Subcutaneous adipose tissue (tissue), 4 donors: ENCODE measurements around the gene GPATCH4. TPM values are rescaled to one million over a fixed set of nuclear protein-coding genes. Genes with fewer than 3 reads are reported as not detected.

ENCODE experiments used
- total RNA-seq, 4 donors: library from RNA; depleted of rRNA; stranded (reverse); fragments of >200 nt; gene quantifications; one replicate each; pipeline ENCODE4 v1.1.0, GENCODE V29; 2016
- TF ChIP-seq, protein P1 (sequence below): fragments of 450-650 bp; IDR thresholded peaks from one replicate; pipeline ENCODE4 v1.5.1; 2016; ENCODE audit warnings: low read depth, mild to moderate bottlenecking, control low read depth, antibody characterized with exemption, moderate library complexity

The GPATCH4 gene
- total RNA-seq, 4 donors from 2014 or later: 10.7 to 35.1 (median 21.4) TPM

DNA sequence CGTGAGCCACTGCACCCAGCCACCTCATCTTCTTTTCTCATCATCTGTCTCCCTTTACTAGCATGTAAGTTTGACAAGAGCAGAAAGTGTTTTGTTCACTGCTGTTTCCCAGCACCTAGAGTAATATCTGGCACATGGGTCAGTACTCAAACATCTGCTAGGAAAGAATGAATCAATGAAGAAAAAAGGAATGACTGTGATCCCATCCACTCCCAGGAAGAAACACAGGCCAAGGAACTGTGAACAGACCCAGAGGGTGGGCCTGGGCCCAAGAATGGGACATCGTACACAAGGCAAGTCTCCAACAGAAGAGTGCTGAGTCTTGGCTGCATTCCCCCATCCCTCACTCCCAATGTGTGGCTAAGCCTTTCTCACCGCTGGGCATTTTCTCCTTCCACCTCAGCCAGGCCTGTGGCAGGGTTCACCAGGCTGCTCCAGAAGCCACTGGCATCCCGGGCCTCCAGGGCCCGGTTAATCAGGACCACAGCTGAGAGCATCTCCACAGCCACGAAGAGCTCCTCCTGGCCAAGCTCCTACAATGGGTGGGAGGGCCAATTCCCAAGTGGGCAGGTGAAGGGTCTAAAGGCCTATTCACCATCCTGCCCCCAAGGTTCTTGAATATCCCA is 47.3 kb downstream of the GPATCH4 start:
- TF ChIP-seq, protein P1, sequence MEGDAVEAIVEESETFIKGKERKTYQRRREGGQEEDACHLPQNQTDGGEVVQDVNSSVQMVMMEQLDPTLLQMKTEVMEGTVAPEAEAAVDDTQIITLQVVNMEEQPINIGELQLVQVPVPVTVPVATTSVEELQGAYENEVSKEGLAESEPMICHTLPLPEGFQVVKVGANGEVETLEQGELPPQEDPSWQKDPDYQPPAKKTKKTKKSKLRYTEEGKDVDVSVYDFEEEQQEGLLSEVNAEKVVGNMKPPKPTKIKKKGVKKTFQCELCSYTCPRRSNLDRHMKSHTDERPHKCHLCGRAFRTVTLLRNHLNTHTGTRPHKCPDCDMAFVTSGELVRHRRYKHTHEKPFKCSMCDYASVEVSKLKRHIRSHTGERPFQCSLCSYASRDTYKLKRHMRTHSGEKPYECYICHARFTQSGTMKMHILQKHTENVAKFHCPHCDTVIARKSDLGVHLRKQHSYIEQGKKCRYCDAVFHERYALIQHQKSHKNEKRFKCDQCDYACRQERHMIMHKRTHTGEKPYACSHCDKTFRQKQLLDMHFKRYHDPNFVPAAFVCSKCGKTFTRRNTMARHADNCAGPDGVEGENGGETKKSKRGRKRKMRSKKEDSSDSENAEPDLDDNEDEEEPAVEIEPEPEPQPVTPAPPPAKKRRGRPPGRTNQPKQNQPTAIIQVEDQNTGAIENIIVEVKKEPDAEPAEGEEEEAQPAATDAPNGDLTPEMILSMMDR: no peak

DNA sequence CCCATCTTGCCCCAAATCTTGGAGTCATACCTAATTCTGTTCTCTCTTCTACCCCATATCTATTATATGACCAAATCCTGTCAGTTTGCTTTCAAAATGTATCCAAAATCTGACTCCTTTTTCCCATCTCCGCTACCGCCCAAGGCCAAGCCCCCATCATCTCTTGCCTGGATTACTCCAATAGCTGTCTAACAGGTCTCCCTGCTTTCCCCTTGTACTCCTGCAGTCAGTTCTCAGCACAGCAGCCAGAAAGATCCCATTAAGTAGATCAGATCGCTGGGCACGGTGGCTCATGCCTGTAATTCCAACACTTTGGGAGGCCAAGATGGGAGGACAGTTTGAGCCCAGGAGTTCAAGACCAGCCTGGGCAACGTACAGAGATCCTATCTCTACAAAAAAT is 48.8 kb downstream of the GPATCH4 start:
- TF ChIP-seq, protein P1: no peak

DNA sequence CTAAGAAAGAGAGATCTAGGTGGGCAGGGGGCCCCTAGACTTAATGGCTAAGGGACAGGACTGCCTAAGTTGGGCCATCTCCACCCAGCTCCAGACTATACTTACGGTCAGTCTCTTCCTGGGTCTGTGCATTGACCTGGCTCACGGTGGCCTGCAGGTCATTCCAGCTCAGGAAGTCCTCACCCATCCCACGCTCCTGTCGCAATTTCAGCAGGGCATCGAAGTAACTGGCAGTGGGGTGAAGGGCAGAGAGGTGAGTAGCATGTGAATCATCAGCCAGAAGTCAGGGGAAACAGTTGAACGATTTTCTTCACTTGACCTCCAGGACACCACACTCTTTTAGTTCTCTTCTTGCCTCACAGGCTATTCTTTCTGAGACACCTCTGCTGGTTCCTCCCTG is 49.4 kb downstream of the GPATCH4 start:
- TF ChIP-seq, protein P1: no peak

DNA sequence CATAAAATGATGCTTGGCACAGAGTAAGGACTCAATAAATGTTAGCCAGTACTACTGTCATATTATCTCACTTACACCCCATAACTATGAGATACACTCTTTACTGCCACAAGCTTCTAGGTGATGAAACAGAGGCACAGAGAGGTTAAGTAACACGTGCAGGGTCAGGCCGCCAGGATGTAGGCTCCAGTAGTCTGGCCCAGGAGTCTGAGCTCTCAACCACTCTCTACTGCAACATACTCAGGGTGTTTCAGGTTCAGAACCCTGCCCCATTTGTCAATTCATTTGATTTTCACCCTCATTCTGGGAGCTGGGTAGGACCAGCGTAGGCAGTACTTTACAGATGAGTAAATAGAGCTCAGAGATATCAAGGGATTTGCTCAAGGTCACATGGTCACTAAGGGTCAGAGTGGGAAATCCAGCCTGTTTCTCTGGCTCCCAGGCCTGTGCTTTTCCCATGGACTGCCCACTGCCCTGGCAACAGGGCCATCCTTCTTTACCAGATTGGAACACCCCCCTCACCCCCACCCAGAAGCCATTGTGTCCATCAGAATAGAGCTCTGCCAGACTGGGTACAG is 50.1 kb downstream of the GPATCH4 start:
- TF ChIP-seq, protein P1: no peak

DNA sequence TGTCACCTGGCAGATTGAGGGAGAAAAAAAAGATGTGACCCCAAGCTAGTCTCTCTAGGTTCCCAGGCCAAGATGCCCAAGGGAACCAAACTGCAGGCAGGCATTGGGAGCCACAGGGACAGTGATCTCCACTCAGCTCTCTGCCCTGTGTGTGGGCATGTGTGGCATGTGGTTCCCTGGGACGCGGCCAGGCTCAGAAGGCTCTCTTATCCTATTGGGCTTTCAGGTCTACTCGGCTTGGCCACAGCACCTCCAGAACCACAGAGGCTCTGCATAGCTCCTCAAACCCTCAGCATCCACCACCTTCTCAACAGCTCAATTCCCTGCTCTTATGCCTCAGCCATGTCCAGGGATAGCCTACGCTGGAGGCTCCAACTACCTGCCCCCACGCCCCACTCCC is 50.9 kb downstream of the GPATCH4 start:
- TF ChIP-seq, protein P1: no peak

DNA sequence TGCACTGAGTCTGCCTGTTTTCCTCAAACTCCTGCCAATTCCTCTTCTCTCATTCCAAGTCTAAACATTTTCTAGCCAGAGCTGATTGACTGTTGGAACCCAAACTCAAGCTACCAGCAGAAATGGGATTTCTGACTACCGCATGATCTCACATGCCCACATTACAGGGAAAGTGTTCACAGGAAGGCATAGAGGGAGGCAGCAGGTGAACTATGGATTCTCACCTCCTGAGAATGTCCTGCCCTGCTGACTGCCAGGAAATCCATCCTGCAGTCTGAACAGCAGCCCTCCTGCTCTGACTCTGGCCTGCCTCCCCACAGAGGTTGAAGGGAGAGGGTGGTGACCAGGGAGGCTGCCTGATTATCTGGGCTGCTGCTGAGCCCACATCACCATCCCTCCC is 51.4 kb downstream of the GPATCH4 start:
- TF ChIP-seq, protein P1: no peak

DNA sequence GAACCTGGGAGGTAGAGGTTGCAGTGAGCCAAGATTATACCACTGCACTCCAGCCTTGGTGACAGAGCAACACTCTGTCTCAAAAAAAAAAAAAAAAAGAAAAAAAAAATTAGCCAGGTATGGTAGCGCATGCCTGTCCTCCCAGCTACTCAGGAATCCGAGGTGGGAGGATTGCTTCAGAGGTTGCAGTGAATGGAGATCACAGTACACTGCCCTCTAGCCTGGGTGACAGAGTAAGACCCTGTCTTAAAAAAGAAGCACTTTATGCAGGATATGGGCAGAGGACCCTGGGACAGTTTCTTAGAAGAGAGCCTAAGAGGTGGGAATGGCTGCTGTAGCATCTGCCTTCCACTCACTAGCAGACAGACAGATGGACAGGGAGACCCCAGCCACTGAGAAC is 51.9 kb downstream of the GPATCH4 start:
- TF ChIP-seq, protein P1: no peak
